22Rv1 (cell line): Measurements from ENCODE around the gene ACVRL1.
A peak's percentile ranks its signal among the peaks of the same experiment; 100 is the strongest.

Experiments
- H3K27ac ChIP-seq: fragments of 450-650 bp; 2 replicates; pipeline ENCODE4 v1.5.1; 2017
- ZFX ChIP-seq: fragments of 450-650 bp; IDR thresholded peaks from 2 replicates; pipeline ENCODE4 v1.6.1; 2017; ENCODE audit warnings: antibody characterized with exemption, borderline replicate concordance
- TF ChIP-seq, protein P1 (sequence below): fragments of 450-650 bp; IDR thresholded peaks from 2 replicates; pipeline ENCODE4 v1.5.1; 2017; ENCODE audit warnings: mild to moderate bottlenecking

Gene ACVRL1

DNA sequence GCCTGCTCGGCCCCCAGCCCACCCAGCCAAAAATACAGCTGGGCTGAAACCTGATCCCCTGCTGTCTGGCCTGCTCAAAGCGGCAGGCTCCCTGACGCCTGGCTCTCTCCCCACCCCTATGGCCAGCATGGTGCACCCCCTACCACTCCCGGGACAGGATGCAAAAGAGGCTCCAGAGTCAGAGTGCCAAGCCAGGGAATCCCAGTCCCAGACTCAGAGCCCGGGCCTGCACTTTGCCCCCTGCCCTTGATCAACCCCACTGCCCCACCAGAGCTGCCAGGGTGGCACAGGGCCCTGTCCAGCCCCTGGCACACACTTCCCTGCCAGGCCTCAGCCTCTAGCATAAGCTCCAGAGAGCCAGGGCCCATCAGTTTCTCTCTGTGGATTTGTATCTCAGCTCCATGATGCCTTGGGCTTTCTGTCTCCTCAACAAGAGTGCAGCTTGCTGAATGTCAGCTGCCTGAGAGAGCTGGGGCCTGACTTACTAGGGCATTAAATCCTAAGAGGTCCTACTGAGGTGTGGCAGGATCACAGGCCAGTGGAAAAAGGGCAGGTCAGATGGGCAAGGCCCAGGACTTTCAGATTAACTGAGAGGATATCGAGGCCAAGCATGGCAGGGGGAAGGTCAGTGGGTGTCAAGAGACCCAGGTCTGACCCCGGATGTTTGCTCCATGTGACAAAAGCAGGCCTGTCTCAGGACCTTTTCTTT is 13.9 kb downstream of the ACVRL1 start:
- no peak overlapping the region for H3K27ac ChIP-seq
- TF ChIP-seq, protein P1, sequence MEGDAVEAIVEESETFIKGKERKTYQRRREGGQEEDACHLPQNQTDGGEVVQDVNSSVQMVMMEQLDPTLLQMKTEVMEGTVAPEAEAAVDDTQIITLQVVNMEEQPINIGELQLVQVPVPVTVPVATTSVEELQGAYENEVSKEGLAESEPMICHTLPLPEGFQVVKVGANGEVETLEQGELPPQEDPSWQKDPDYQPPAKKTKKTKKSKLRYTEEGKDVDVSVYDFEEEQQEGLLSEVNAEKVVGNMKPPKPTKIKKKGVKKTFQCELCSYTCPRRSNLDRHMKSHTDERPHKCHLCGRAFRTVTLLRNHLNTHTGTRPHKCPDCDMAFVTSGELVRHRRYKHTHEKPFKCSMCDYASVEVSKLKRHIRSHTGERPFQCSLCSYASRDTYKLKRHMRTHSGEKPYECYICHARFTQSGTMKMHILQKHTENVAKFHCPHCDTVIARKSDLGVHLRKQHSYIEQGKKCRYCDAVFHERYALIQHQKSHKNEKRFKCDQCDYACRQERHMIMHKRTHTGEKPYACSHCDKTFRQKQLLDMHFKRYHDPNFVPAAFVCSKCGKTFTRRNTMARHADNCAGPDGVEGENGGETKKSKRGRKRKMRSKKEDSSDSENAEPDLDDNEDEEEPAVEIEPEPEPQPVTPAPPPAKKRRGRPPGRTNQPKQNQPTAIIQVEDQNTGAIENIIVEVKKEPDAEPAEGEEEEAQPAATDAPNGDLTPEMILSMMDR = no peak
- no peak for TF ChIP-seq ZFX

DNA sequence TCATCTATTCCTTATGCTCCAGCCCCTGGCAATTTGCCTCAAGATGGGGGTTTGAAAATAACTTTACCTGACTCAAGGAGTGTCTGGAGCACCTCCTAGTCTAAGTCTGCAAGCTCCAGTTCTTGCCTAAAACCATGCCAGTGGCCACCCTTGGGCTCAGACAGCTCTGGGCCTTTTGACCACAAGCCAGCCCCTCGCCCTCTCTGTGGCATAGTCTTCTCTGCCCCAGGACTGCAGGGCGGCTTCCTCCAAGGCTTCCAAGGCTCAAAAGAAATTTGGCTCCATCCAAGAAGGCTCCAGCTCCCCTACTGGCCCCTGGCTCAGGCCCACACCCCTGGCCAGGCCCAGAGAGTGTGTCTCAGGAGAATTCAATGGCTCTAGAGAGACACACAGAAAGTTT is 14.8 kb downstream of the ACVRL1 start:
- TF ChIP-seq, protein P1 = no peak
- TF ChIP-seq ZFX = no peak
- no peak overlapping the region for H3K27ac ChIP-seq

DNA sequence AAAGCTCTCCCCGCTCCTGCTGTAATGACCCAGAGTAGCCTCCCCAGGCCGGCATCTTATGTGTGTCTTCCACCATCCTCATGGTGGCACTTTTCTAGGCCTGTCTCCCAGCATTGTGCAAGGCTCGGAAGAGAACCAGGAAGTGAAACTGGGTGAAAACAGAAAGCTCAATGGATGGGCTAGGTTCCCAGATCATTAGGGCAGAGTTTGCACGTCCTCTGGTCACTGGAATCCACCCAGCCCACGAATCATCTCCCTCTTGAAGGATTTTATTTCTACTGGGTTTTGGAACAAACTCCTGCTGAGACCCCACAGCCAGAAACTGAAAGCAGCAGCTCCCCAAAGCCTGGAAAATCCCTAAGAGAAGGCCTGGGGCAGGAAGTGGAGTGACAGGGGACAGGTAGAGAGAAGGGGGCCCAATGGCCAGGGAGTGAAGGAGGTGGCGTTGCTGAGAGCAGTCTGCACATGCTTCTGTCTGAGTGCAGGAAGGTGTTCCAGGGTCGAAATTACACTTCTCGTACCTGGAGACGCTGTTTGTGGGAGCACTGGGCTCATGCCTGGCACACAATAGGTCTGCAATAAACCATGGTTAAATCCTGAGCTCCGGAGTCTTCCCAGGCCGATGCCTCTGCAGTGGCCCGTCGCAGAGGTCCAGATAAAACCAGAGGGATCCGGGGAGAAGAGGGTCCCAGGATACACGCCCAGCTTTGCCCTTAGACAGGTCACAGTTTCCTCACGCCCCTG is 15.6 kb downstream of the ACVRL1 start:
- no peak overlapping the region for H3K27ac ChIP-seq
- TF ChIP-seq, protein P1 = no peak
- TF ChIP-seq ZFX = no peak

DNA sequence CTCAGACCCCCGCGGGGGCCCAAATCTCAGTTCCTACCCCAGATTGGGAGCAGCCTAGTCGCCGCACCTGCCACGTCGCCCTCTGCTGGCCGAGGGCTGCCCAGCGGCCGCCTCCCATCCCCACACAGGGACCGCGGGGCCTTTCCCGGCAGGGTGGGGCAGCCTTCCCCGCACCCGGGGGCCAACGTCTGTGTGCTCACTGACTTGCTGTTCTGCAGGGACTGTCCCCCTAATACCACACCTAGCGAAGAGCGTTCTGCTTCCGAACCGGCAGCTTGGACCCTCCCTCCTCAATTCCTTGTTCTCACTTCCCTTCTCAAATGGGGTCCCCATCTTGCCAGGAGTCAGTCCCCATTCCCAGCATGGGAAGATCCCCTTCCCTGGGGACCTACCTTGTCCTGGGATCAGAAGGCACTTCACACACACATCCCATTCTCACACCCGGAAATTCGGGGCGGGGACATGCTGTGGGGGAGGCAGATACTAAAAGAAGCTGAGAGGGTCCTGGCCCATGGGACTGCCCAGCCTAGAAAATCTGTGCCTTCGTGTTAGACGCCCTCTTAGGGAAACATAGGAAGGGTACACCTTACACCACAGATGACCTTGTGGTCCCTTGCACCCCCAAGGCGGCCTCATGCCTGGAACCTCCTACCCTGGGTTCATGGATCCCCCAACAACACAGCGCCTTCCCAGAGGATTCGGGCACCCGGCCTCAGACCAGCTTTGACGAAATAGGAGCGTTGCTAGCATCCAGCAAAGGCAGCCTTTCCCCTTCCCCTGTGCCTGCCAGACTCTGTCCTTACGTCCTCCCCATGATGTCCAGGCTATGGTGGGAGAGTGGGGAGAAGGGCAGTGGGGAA is 16.4 kb downstream of the ACVRL1 start:
- TF ChIP-seq, protein P1 = peak; percentile 100
- TF ChIP-seq ZFX = no peak
- H3K27ac ChIP-seq = no peak overlapping the region

DNA sequence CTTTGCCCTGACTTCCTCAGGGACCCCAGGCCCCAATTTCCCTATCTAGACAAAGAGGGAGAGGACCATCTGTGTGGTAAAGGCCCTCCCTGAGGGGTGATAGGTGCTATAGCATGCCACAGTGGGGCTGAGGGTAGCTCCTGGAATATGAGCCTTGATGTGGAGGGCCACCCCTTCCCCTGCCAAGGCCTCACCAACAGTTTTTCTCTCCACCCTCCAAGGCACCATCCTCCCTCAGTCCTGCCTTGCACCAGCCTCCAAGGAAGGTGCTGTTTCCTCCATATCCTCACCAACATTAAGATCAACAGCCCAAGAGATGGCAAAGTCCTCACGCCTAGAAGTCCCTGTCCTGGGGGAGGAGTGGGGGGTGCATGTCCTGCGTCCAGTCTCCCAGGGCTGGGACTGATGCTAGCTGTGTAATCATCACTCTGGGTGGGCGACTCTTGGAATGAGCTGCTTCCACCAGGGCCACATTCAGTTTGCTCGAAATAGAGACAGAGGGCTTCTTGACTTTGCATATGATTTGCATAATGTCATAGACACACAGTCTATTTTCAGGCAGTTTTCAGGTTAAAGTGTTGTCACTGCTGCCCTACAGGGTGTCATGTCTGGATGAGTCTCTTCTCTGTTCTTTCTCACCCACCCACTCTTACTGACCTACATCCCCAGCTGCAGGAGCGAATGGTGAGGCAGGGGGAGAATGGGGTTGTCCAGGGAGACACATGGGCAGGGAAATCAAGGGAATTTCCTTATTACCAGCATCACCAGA is 17.4 kb downstream of the ACVRL1 start:
- H3K27ac ChIP-seq = no peak overlapping the region

DNA sequence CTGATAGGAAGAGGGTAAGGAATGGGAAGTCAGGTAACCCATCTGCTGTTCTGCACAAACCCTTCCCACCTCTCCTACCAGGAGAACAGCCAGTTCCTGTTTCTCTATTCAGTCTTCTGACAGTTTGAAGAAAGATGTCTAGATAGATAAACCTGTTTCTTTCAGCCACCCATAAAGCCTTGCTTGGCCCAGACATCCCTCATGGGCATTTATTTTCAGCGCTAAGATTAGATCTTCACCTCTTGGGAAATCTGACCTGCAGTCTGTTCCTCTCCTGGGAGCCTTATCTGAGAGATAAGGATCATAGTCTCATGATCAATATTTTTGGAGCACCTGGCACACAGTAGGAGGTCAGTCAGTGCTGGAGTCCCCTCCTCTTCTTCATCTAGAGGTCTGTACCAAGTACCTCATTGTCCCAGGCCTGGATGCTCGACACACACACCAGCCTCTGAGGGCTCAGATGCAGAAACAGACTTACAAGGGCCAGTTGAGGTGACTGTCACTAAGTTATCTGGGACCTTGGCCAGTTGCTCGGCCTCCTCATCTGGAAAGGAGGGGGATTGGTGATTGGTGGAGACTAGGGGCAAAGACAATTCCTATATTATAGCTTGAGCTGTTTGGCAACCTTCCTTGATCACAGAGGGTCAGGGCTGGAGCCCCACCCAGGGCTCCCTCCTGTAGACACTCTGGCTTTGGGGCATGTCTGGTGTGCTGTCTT is 18.2 kb downstream of the ACVRL1 start:
- TF ChIP-seq ZFX = no peak
- TF ChIP-seq, protein P1 = no peak
- no peak overlapping the region for H3K27ac ChIP-seq

More for the DNA sequence above, 17.4 kb downstream of the ACVRL1 start:
- TF ChIP-seq, protein P1 = no peak
- no peak for TF ChIP-seq ZFX
